HG03571 (cell line): ENCODE data around the gene SLC12A4.
"Not testable (repeated sequence)": the region's sequence is repeated elsewhere in the genome, so short reads cannot be mapped to it uniquely, and the experiment has no call there.

Experiments
- ATAC-seq: cut with Tn5 transposase; IDR thresholded peaks from one replicate; pipeline ENCODE4 v1.9.1; 2021; ENCODE audit not compliant: unreplicated experiment

SLC12A4 gene

GRCh38 chr16:67928561-67929364 is 39.7 kb downstream of the SLC12A4 start:
- peak; percentile 44 for ATAC-seq

- ATAC-seq = no peak
Observed at GRCh38 chr16:67928147-67928546, 40.3 kb downstream of the SLC12A4 start.

GRCh38 chr16:67927131-67927941 is 41.1 kb downstream of the SLC12A4 start:
- no peak for ATAC-seq

- no peak for ATAC-seq
Observed at GRCh38 chr16:67926181-67926750, 42.2 kb downstream of the SLC12A4 start.

GRCh38 chr16:67924140-67924906 is 44.1 kb downstream of the SLC12A4 start:
- ATAC-seq = no peak

- ATAC-seq = no peak
Observed at GRCh38 chr16:67923414-67924116, 44.9 kb downstream of the SLC12A4 start.

- no peak for ATAC-seq
Observed at GRCh38 chr16:67922740-67923139, 45.7 kb downstream of the SLC12A4 start.

- ATAC-seq = no peak
Observed at GRCh38 chr16:67922221-67922620, 46.2 kb downstream of the SLC12A4 start.

- ATAC-seq = no peak
Observed at GRCh38 chr16:67919622-67920221, 48.7 kb downstream of the SLC12A4 start.

GRCh38 chr16:67917852-67918236 is 50.6 kb downstream of the SLC12A4 start:
- no peak for ATAC-seq

GRCh38 chr16:67917140-67917851 is 51.1 kb downstream of the SLC12A4 start:
- ATAC-seq = no peak

GRCh38 chr16:67915831-67916723 is 52.4 kb downstream of the SLC12A4 start:
- ATAC-seq = no peak

- not testable (repeated sequence) for ATAC-seq
Observed at GRCh38 chr16:67915496-67915769, 53.0 kb downstream of the SLC12A4 start.

GRCh38 chr16:67914758-67915495 is 53.5 kb downstream of the SLC12A4 start:
- no peak for ATAC-seq

- ATAC-seq = no peak
Observed at GRCh38 chr16:67910158-67910557, 58.3 kb downstream of the SLC12A4 start.

GRCh38 chr16:67909056-67909742 is 59.2 kb downstream of the SLC12A4 start:
- no peak for ATAC-seq

GRCh38 chr16:67907397-67908180 is 60.8 kb downstream of the SLC12A4 start:
- ATAC-seq = no peak
